DMS53 (cell line): ENCODE measurements around the gene BCAS4.
A peak's percentile ranks its signal among the peaks of the same experiment; 100 is the strongest.
"Not testable (repeated sequence)": the region's sequence is repeated elsewhere in the genome, so short reads cannot be mapped to it uniquely, and the experiment has no call there.

Source experiments
- DNase-seq: peaks from one replicate; lab custom pipeline; 2025; lab: John Stamatoyannopoulos, UW

The BCAS4 gene, protein sequence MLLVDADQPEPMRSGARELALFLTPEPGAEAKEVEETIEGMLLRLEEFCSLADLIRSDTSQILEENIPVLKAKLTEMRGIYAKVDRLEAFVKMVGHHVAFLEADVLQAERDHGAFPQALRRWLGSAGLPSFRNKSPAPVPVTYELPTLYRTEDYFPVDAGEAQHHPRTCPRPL

DNA sequence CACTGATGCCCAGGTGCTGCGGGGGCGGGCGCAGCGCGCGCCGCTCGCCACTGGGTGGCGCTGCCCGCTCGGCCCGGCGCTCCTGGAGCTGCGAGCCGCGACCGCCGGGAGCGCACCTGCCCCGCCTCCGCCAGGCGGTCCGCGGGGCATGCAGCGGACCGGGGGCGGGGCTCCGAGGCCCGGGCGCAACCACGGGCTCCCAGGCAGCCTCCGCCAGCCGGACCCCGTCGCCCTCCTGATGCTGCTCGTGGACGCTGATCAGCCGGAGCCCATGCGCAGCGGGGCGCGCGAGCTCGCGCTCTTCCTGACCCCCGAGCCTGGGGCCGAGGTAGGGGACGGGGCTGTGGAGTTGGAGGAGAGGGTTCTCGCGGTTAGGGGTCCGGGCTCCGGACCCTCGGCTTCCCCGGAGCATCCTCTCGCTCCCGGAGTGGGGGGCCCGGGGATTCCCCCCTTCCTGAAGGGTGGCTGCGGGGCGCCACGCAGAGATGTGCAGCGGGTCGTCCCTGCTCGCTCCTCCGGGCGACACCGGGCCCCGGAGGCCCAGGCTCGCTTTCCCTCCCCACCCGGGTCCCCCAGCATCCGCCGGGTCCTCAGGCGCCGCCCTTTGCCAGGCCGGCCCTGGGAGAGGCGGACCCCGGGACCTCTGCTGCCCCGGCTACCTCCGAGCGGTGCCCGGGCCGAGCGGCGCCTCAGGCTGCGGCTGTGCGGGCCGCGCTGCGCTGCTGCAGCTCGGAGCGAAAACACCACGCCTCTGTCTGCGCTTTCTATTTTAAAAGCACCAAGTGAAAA lies at the start of gene BCAS4:
Gene BCAS4 (plus strand): TSS at position 216 of the 789 bp plus-strand sequence. CDS start 23 bp downstream, at position 239.
- peak; percentile 93 for DNase-seq

DNA sequence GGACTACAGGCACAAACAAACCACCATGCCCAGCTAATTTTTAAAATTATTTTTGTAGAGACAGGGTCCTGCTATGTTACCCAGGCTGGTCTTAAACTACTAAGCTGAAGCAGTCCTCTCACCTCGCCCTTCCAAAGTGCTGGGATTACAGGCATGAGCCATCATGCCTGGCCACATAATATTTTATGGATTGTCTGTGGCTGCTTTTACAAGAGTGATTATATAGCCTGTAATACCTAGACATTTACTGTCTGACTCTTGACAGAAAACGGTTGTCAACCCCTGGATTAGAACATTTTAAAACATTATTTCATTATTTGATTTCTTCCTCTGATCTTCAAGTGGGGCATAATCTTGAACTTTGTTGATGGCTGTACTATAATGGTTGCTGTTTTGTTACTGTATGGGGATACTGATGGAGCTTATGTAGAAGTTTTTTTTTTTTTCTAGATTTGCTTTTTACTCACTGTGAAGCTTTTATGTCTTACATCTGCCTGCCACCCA lies 49.2 kb upstream of the BCAS4 start:
- DNase-seq: no peak

DNA sequence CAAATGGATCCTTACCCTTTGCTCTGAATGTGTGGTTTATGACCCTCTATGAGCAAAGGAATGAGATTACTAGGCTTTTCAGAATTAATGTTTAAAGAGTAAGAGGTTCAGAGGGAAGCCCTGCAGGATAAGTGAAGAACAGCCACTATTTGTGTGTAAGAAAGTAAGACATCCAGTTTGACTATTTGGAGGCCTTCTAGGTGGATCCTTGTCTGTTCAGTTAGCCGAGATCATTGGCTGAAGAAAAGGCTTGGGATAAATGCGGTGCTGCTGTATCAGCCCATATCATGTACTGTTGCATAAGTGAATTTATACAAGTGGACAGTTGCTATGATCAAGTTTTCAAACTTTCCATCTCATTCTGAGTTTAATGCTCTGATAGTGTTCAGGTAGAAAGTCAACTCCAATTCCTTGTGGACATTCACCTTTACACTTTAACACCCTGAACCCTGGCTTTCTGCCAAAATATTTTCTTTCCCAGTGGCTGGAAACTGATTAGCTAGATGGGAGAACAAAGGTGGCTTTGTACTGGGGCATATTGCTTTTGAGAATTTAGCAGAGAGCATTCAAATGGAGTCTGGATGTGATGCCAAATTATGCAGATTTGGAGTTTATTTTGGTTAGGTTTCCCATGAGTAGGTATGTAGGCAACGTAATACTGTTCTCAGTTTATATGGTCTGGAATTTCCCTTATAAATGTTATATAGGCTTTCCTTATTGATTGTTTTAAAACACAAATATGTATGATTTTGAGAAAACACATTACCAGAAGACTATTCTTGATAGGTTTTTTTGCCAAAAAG lies 48.5 kb upstream of the BCAS4 start:
- DNase-seq: no peak

DNA sequence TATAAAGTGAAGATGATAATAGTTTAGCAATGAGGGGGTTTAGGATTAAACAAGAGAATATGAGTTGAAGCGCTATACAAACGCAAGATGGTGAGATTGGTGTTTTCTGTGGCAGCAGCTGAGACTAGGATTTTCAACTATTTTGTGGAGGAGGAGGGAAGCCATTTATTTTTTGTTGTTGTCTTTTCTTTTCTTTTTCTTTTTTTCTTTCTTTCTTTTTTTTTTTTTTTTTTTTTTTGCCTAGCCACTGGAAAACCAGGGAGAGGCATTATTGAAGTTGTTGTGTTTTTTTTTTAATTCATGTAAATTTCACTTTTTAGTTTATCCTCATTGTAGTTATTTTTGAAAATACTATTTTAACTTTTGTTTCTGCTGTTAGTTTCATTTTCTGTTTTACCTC lies 47.6 kb upstream of the BCAS4 start:
- no peak for DNase-seq

DNA sequence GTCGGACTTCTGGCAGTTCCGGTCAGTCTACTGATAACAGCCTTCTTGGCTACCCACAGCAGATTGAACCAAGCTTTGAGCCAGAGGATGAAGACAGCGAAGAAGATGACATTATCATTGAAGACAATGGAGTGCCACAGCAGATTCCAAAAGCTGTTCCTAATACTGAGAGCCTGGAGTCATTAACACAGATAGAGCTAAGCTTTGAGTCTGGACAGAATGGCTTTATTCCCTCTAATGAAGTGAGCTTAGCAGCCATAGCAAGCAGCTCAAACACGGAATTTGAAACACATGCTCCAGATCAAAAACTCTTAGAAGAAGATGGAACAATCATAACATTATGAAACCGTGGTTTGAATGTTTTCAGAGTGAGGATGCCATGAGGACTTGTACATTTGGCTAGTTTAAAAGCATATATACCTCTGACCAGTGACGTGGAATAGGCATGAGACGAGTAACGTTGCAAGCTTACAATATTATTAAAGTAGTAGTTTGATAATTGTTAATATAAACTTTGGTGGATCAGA lies 44.7 kb upstream of the BCAS4 start:
- DNase-seq: no peak

DNA sequence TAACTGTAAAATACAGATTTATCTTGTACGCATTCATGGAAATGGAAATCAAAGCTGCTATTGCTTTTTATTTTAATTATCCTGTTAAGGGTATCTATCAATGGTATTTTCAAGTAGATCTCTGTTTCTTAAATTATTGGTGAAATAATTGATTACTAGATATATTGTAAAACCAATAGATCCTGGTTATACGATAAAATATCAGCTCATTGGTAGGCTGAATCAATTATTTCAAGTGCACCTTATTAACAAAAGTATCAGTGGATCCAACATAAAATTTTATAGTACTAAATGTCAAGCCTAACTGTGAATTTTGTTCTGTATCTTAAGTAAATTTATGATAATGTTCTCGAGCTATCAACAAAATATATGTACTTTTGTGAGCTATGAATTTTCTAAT lies 41.7 kb upstream of the BCAS4 start:
- DNase-seq: no peak

DNA sequence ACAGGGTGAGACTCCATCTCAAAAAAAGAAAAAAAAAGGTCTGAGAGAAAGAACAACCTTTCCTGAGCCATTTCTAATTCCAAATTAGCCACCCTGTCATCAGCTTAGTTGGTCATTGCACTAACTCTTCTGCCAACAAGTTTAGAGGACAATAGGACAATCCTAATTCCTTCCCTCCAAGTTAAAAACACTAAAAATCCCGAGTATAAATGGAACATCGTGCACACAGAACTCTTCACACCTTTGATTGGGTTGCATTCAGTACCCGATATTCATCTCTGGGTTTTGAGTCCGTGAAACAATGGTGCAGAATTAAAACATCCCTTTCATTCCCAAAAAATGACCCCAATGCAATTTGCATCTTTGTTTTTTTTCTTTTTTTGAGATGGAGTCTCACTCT lies 40.4 kb upstream of the BCAS4 start:
- no peak for DNase-seq

DNA sequence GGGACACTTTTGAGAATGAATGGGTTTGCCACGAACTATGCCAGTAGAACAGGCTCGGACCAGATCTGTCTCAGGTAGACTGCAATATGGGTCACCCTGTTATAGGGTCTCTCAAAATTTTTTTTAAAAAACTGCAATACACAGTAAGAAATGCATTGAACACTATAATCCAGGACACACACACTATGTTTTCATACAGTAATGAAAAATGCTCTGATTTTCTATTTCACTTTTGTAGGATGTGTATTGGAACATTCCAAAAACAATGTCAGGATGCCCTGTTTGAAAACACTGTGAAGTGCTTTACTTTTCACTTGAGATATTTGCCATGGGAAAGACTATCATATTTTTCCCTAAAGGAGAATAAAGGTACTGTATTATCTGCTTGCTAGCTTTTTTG lies 38.4 kb upstream of the BCAS4 start:
- no peak for DNase-seq

DNA sequence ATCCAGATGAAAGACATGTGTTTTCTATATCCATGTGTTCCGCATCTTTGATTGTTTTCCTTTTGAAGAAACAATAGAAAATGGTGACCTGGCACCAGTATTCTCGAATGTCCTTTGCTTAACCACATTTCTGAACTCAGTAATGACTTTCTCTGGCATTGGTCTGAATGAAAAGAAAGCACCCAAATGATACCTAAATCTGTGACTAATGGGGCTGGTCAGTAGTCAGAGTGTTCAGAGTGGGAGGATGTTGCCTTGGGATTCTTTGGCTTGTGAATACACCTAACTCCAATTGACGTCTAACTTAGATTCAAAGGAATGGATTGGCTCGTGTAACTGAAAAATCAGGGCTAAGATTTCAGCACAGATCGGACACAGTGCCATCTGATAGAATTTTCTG lies 36.4 kb upstream of the BCAS4 start:
- no peak for DNase-seq

DNA sequence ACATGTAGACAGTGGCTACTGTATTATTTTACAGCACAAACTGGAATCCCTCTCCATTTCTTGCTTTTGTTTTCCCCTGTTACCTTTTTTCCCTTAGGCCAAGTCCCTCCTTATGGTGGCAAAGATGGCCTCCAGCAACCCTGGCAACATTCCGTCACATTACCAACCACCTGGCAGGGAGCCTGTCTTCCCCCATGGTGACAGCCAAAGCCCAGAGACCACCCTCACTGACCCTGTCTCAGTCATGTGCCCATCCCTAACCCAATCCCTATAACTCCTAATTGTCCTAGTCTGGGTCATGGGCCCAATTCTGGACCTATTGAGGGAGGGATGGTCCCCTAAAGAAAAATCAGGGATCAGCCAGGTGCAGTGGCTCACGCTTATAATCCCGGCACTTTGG lies 35.9 kb upstream of the BCAS4 start:
- DNase-seq: no peak

DNA sequence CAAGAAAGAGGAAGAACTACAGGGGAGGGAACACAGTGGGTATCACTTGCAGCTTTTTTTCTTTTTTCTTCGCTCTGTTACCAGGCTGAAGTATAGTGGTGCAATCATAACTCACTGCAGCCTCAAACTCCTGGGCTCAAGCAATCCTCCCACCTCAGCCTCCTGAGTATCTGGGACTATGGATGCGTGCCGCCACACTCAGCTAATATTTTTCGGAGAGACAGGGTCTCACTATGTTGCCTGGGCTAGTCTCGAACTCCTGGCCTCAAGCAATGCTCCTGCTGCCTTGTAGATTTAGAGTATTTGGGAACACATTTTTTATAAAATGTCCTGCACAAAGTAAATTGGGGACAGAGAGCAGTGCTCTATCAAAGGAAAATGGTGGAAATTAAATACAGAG lies 35.2 kb upstream of the BCAS4 start:
- no peak for DNase-seq

DNA sequence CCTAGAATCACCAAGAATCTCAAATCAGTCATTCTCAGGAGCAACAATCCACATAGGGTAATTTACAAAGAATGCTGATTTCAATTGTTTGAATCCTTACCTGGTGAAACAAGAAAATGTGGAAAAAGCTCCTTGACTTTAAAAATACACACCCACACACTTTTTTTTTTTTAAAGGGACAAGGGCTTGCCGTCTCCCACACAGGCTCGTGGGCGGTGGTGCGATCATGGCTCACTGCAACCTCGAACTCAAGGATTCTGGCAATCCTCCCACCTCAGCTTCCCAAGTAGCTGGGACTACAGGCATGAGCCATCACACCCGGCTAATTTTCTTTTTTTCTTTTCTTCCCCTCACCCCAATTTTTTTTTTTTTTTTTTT lies 32.8 kb upstream of the BCAS4 start:
- no peak for DNase-seq

DNA sequence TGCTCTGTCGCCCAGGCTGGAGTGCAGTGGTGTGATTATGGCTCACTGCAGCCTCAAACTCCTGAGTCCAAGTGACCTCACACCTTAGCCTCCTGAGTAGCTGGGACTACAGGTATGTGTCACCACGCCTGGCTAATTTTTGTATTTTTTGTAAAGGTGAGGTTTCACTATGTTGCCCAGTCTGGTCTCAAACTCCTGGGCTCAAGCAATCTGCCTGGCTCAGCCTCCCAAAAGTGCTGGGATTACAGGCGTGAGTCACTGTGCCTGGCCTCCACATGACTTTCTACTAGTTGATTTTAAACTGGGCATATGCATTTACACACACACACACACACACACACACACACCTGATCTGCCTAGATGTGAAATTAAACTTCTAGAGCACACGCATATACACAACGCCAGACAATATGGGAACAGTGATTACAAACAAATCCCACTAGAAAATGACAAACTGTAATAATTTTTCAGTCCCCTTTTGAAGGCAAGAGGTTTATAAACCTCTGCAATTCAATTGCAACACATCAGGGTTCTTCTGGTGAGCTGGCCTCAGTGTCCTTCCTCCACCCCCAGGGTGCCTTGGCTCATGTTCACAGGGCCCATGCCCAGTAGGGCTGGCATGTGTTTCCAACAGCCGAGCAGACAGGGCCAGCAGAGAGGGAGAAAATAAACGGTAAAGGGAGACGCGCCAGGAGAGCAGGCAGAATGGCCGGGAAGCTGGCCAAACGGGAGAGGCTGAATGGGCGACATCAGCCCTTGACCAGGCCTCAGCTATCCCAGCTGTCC lies 32.2 kb upstream of the BCAS4 start:
- peak; percentile 43 for DNase-seq

DNA sequence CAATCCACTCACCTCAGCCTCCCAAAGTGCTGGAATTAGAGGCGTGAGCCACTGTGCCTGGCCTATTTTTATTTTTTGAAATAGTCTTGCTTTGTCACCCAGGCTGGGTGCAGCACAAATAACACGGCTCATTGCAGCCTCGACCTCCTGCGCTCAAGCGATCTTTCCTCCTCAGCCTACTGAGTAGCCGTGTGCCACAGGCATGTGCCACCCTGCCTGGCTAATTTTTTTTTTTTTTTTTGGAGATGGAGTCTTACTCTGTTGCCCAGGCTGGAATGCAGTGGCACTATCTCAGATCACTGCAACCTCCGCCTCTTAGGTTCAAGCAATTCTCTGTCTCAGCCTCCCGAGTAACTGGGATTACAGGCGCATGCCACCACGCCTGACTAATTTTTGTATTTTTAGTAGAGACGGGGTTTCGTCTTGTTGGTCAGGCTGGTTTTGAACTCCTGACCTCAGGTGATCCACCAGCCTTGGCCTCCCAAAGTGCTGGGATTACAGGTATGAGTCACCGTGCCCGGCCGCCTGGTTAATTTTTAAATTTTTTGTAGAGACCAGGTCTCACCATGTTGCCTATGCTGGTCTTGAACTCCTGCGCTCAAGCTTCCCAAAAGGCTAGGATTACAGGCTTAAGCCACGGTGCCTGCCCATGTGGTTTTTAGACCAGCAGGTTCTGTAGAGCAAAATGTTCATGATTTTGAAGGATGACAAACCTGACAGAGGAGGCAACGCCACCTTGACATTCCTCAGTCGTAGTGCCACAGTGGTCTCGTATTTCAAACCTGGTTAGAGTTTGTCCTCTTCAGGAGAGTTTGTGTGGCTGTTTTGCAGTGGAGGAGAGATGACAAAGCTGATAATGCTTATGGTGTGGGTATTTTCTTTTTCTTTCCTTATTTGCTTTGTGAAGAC lies 31.1 kb upstream of the BCAS4 start:
- peak; percentile 74 for DNase-seq

DNA sequence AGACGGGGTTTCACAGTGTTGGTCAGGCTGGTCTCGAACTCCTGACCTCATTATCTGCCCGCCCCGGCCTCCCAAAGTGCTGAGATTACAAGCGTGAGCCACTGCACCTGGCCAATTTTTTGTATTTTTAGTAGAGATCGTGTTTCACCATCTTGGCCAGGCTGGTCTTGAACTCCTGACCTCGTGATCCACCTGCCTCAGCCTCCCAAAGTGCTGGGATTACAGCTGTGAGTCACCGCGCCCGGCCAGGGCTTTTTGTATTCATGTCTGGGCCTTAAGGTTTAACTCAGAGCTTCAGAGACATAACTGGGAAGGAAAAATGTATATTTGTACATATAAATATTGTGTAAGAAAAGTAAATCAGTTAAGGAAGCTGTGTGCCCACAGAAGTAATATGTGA lies 29.6 kb upstream of the BCAS4 start:
- not testable (repeated sequence) for DNase-seq

DNA sequence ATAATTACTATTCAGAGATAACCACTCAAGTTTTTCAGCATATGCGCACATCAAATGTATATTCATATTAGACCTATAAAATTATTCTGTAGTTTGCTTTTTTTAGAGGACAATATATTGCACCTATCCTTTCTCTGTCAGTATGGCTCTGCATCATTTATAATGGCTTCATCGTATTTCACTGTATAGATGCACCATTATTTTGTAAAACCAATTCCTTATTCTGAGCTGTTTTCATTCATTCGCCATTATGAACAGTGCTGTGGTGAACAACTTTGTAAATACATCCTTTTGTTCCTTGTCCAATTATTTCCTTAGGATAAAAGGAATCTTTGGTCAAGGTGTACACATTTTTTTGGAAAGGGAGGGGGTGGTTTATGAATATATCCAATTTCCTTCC lies 29.2 kb upstream of the BCAS4 start:
- DNase-seq: no peak

DNA sequence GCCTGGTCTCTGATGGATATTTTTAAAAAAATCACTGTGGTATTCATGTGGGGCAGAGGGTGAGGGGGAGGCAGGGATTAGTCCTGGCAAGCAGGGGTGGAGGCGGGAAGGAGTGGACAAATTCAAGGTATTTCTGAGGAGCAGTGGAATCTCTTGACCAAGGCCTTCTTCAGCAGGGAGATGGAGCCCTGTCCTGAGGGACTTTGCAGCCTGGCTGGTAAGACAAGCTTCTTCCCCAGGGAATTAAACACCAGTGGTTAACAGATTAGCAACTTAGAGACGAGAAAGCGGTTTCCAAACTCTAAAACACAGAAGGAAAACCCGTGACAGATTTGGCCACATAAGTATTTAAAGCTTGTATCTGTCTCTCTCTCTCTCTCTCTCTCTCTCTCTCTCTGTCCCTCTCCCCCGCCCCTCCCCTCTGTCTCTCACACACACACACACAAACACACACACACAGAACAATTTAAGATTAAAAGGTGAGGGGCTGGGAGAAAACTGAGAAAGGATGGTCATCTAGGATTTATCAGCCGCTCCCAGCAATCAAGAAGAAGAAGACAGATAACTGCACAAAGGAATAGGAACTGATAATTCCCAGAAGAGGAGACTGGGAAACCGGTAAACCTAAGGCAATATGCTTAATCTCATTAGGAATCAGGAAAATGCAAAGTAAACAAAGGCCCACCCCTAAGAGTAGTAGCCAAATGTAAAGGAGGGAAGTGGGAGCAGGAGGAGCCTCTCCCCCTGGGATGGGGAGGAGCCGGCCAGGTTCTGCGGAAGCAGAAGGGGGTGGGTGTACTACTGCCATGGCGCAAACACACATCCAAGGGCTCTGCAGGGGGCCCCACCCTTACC lies 27.7 kb upstream of the BCAS4 start:
- not testable (repeated sequence) for DNase-seq

DNA sequence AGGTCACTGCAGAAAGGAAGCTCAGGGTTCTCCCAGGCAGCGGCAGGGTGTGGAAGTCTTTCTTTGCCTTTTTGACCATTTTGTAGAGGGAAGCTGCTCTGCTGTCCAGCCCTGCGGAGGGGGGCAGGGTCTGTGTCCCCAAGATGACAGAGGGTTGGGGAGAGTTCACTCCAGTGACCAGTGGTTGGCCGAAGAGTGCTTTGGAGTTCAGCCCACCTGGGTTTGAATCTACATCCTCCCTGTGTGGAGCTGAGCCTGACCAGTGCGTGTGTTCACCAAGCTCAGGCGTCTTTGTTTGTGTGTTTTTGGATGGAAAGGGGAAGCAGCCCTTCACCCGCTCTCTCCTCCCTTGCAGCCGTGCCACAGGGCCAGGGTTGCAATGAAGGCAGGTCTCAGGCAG lies 25.9 kb upstream of the BCAS4 start:
- not testable (repeated sequence) for DNase-seq

DNA sequence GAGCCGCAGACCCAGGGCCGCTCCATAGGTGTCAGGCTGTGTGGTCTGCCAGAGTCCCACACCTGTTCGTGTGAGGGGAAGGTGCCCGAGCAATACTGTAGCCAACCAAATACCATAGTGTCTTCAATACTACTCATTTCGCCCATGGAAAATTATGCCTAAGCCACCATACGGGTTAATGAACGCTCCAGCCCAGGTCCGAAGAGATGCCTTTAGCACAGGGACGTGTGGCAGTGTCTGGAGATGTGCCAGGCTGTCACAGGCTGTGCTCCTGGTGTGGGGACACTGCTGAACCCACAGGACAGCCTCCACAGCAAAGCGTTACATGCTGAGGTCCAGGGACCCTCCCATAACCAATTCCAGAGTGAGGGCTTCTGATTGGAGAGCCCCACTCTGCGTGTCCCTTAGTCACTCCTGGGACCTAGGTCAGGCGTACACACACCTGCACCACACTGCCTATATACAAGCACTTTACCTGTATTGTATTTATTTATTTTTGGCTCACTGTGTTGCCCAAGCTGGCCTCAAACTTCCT lies 25.2 kb upstream of the BCAS4 start:
- not testable (repeated sequence) for DNase-seq
